Thoracic aorta (tissue), 2 donors: Measurements from ENCODE around the gene PDZD7. TPM values are rescaled to one million over a fixed set of nuclear protein-coding genes. Genes with fewer than 3 reads are reported as not detected.

Source experiments
- ATAC-seq: fragments of 150-250 bp; one replicate; pipeline ENCODE4 v1.8.0; 2017; ENCODE audit warnings: low read depth; ENCODE audit not compliant: insufficient number of reproducible peaks, low FRiP score
- DNase-seq: peaks from one replicate; pipeline ENCODE4 v3.0.0-alpha.2; 2020; ENCODE audit warnings: low spot score
- H3K27ac ChIP-seq, 2 donors: fragments of 200-600 bp; sonication (generic); 1 replicate in 1 of 2; 2 replicates in 1 of 2; pipeline ENCODE4 v1.5.1; 2016; ENCODE audit warnings: mild to moderate bottlenecking in 2 of 2, moderate library complexity in 2 of 2
- H3K27me3 ChIP-seq: fragments of 200-600 bp; sonication (generic); replicated peaks from 2 replicates; pipeline ENCODE4 v1.6.0; 2016; ENCODE audit warnings: mild to moderate bottlenecking; ENCODE audit not compliant: insufficient read depth
- H3K36me3 ChIP-seq: fragments of 200-600 bp; sonication (generic); one replicate; pipeline ENCODE4 v1.5.1; 2016
- H3K4me1 ChIP-seq, 2 donors: fragments of 200-600 bp; sonication (generic); 1 replicate in 1 of 2; 2 replicates in 1 of 2; pipeline versions ENCODE4 v1.5.1 to v1.6.0; 2016; ENCODE audit warnings: low read depth in 2 of 2, mild to moderate bottlenecking in 1 of 2; ENCODE audit not compliant: control insufficient read depth in 1 of 2
- H3K4me3 ChIP-seq: fragments of 200-600 bp; sonication (generic); 2 replicates; pipeline ENCODE4 v1.5.1; 2016; ENCODE audit warnings: mild to moderate bottlenecking
- H3K9me3 ChIP-seq: fragments of 200-600 bp; sonication (generic); 2 replicates; pipeline ENCODE4 v1.5.1; 2016
- CTCF ChIP-seq: fragments of 200-600 bp; sonication (generic); IDR thresholded peaks from one replicate; pipeline ENCODE4 v1.5.1; 2019; ENCODE audit warnings: antibody characterized with exemption
- total RNA-seq, 2 donors: library from RNA; depleted of rRNA; stranded (reverse); fragments of >200 nt; gene quantifications; one replicate each; pipeline versions ENCODE4 v1.1.0 to v1.2.3, GENCODE V29; 2016

The PDZD7 gene
- total RNA-seq, 2 donors from 2014 or later, result 0.14 to 1.1 TPM

GRCh38 chr10:100986623-100986951 is 44.3 kb downstream of the PDZD7 start:
- TF ChIP-seq CTCF, result no peak
- Histone ChIP-seq H3K4me1 (peaks cover 17 to 24% of the 10 kb centered on the region in 2 donors), H3K9me3 (no peaks in the 10 kb centered on the region), H3K36me3 (peaks cover 10% of the 10 kb centered on the region), H3K27ac (peak overlapping the region; percentile 63 to 68), H3K4me3 (peak overlapping the region; percentile 89), H3K27me3 (no peaks in the 10 kb centered on the region)
- DNase-seq (no peak), ATAC-seq (no peak)

GRCh38 chr10:100985336-100985735 is 45.6 kb downstream of the PDZD7 start:
- DNase-seq, result no peak

GRCh38 chr10:100984672-100985177 is 46.2 kb downstream of the PDZD7 start:
- Histone ChIP-seq H3K36me3 (peaks cover 6% of the 10 kb centered on the region), H3K27ac (no peak overlapping the region), H3K27me3 (no peaks in the 10 kb centered on the region), H3K9me3 (no peaks in the 10 kb centered on the region), H3K4me3 (no peak overlapping the region), H3K4me1 (peaks cover 17 to 24% of the 10 kb centered on the region in 2 donors)
- no peak for ATAC-seq
- TF ChIP-seq CTCF, result no peak
- no peak for DNase-seq

More at GRCh38 chr10:100985336-100985735, 45.6 kb downstream of the PDZD7 start:
- no peak for TF ChIP-seq CTCF
- H3K9me3 ChIP-seq, result no peaks in the 10 kb centered on the region
- ATAC-seq, result no peak
- H3K27ac ChIP-seq, result no peak overlapping the region
- H3K36me3 ChIP-seq, result peaks cover 6% of the 10 kb centered on the region
- H3K4me3 ChIP-seq, result no peak overlapping the region
- peaks cover 17 to 24% of the 10 kb centered on the region in 2 donors for H3K4me1 ChIP-seq
- H3K27me3 ChIP-seq, result no peaks in the 10 kb centered on the region

- no peak for DNase-seq
- peaks cover 6% of the 10 kb centered on the region for H3K36me3 ChIP-seq
- no peak for TF ChIP-seq CTCF
- no peak overlapping the region for H3K4me3 ChIP-seq
- no peak for ATAC-seq
- no peaks in the 10 kb centered on the region for H3K27me3 ChIP-seq
- no peaks in the 10 kb centered on the region for H3K9me3 ChIP-seq
- H3K4me1 ChIP-seq, result peaks cover 17 to 24% of the 10 kb centered on the region in 2 donors
- no peak overlapping the region for H3K27ac ChIP-seq
Observed at GRCh38 chr10:100983868-100984671, 46.9 kb downstream of the PDZD7 start.

GRCh38 chr10:100982916-100983830 is 47.8 kb downstream of the PDZD7 start:
- ATAC-seq (no peak), DNase-seq (no peak)
- H3K36me3 ChIP-seq, result peaks cover 6% of the 10 kb centered on the region
- peaks cover 13 to 20% of the 10 kb centered on the region in 2 donors for H3K4me1 ChIP-seq
- H3K27me3 ChIP-seq, result no peaks in the 10 kb centered on the region
- no peak overlapping the region for H3K4me3 ChIP-seq
- no peak for TF ChIP-seq CTCF
- no peak overlapping the region for H3K27ac ChIP-seq
- no peaks in the 10 kb centered on the region for H3K9me3 ChIP-seq
